OCI-LY7 (cell line): ENCODE data around the gene LIPE.

Source experiments
- CTCF ChIP-seq: fragments of 200-600 bp; sonication (generic); conservative IDR thresholded peaks from 2 replicates; pipeline ENCODE4 v1.5.1; 2014; ENCODE audit warnings: mild to moderate bottlenecking, antibody characterized with exemption, low read length, moderate library complexity, mixed read lengths
- EZH2phosphoT487 ChIP-seq: fragments of 200-600 bp; sonication (generic); IDR thresholded peaks from 2 replicates; pipeline ENCODE4 v1.6.1; 2018; ENCODE audit warnings: low read depth, borderline replicate concordance, mild to moderate bottlenecking, mixed run types, antibody characterized with exemption, low read length, moderate library complexity, mixed read lengths

DNA sequence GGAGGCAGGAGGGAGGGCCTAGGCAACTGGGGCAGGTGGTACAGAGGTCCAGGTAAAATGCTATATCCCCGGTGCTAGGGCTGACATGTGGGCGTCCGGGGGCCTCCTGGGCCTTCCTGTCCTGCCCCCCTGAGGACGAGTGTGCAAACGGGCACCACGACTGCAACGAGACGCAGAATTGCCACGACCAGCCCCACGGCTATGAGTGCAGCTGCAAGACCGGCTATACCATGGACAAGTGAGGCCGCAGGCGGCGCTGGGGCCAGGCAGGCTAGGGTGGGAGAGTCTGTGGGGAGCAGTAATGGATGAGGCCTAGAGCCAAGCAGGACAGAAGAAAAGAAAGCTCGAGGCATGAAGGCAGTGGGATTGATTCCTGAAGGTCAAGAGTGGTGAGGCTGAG, 58.4 kb downstream of the LIPE start:
- no peak for TF ChIP-seq CTCF
- no peak for TF ChIP-seq EZH2phosphoT487
